Stimulated activated CD8-positive, alpha-beta memory T cell treated with anti-CD3 and anti-CD28 coated beads, Interleukin-2, amount 100 ng/mL, for 1 hour (primary cell): ENCODE data around the gene ARID3A.
A peak's percentile ranks its signal among the peaks of the same experiment; 100 is the strongest.
"Not testable (repeated sequence)": the region's sequence is repeated elsewhere in the genome, so short reads cannot be mapped to it uniquely, and the experiment has no call there.

Experiments used
- DNase-seq, 2 donors: peaks; one replicate each; pipeline ENCODE4 v3.0.0-alpha.2; 2020; ENCODE audit warnings: low read depth in 2 of 2

ARID3A gene, protein sequence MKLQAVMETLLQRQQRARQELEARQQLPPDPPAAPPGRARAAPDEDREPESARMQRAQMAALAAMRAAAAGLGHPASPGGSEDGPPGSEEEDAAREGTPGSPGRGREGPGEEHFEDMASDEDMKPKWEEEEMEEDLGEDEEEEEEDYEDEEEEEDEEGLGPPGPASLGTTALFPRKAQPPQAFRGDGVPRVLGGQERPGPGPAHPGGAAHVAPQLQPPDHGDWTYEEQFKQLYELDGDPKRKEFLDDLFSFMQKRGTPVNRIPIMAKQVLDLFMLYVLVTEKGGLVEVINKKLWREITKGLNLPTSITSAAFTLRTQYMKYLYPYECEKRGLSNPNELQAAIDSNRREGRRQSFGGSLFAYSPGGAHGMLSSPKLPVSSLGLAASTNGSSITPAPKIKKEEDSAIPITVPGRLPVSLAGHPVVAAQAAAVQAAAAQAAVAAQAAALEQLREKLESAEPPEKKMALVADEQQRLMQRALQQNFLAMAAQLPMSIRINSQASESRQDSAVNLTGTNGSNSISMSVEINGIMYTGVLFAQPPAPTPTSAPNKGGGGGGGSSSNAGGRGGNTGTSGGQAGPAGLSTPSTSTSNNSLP

DNA sequence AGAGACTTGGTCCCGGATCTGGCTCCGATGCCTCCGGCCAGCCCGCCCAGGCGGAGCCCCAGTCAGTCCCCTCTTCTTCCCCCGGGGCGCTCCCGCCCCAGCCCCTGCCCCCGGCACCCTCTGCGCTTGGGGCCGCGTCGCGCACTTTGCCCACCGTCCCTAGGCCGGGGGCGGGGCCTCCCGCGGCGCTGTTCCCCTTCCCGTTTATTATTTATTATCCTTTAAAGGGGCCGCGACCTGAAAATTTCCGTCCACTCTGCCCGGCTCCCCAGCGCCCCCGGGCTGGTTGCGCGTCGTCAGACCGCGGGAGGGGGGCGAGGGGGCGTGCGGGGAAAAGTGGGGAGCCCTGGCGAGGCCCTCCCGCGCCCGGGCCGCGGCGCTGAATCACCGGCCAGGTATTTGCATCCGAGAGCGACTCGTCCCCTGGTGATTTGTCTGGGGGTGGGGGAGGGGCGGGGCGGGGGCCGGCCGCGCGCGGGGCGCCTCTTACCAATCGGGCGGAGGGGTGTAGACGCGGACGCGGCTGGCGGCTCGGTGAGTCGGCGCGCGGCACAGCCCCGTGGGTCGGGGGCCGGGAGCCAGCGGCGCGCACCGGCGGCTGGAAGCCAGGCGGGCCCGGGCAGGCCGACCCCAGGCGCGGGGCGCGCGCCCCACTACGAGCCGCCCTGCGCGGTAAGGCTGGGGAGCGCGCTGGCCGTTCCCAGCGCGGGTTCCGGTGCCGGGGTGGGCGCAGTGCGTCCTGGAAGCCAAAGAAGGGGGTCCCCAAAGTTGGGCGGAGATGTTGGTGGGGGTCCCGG is at the start of gene ARID3A:
ARID3A (plus strand) TSS at position 510 of the 797 bp plus-strand sequence. CDS start 3,494 bp downstream, outside the sequence.
- peak; percentile 41 to 56 for DNase-seq

DNA sequence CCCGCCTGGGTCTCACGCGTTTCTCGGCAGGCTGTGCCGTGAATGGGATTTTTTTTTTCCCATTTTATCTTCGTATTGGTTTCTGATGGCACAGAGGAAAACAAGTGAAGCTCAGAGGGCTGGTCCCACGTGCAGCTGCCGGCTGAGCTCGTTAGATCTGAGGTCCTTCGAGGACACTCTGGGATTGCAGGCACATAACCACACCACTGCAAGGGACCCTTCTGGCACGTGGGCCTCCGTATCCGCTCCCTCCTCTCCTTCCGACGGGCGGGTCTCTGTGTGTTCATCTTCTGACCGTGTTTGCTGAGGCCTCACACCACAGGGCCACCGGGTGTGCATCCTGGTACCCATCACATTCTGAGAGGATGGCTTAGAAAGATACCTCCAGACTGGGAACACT is 49.7 kb upstream of the ARID3A start:
- DNase-seq, result no peak

DNA sequence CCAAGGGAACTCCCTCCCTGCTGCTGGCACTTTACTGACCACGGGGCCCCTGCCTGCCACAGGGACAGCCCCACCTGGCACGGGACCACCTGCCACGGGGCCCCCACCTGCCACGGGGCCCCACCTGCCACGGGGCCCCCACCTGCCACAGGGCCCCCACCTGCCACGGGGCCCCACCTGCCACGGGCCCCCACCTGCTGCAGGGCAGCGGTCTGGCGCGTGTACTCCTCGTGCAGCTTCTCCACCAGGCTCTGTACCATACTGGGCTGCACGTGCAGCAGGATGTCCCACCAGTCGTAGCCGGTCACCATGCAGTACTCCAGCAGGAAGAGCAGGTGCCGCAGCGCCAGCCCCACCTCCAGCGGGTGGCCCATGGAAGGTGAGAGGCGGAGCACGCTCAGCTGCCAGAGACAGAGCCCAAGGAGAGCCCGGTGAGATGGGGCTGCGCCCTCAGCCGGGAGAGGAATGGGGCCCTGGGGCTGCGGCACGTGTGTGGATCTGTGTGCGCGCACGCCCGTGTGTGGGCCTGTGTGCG is 49.0 kb upstream of the ARID3A start:
- no peak for DNase-seq

DNA sequence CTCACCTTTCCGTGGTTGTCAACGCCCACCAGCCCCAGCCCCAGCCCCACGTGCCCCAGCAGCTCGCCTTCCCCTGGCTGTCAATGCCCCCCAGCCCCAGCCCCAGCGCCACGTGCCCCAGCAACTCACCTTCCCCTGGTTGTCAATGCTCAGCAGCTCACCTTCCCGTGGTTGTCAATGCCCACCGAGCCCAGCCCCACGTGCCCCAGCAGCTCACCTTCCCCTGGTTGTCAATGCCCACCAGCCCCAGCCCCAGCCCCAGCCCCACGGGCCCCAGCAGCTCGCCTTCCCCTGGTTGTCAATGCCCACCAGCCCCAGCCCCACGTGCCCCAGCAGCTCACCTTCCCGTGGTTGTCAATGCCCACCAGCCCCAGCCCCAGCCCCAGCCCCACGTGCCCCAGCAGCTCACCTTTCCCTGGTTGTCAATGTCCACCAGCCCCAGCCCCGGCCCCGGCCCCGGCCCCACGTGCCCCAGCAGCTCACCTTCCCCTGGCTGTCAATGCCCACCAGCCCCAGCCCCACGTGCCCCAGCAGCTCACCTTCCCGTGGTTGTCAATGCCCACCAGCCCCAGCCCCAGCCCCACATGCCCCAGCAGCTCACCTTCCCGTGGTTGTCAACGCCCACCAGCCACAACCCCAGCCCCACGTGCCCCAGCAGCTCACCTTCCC is 47.7 kb upstream of the ARID3A start:
- not testable (repeated sequence) for DNase-seq

DNA sequence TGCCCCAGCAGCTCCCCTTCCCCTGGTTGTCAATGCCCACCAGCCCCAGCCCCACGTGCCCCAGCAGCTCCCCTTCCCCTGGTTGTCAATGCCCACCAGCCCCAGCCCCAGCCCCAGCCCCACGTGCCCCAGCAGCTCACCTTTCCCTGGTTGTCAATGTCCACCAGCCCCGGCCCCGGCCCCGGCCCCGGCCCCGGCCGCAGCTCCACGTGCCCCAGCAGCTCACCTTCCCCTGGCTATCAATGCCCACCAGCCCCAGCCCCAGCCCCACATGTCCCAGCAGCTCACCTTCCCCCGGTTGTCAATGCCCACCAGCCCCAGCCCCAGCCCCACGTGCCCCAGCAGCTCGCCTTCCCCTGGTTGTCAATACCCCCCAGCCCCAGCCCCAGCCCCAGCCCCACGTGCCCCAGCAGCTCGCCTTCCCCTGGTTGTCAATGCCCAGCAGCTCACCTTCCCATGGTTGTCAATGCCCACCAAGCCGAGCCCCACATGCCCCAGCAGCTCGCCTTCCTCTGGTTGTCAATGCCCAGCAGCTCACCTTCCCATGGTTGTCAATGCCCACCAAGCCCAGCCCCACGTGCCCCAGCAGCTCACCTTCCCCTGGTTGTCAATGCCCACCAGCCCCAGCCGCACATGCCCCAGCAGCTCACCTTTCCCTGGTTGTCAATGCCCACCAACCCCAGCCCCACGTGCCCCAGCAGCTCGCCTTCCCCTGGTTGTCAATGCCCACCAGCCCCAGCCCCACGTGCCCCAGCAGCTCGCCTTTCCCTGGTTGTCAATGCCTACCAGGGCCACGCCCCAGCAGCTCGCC is 46.9 kb upstream of the ARID3A start:
- not testable (repeated sequence) for DNase-seq

DNA sequence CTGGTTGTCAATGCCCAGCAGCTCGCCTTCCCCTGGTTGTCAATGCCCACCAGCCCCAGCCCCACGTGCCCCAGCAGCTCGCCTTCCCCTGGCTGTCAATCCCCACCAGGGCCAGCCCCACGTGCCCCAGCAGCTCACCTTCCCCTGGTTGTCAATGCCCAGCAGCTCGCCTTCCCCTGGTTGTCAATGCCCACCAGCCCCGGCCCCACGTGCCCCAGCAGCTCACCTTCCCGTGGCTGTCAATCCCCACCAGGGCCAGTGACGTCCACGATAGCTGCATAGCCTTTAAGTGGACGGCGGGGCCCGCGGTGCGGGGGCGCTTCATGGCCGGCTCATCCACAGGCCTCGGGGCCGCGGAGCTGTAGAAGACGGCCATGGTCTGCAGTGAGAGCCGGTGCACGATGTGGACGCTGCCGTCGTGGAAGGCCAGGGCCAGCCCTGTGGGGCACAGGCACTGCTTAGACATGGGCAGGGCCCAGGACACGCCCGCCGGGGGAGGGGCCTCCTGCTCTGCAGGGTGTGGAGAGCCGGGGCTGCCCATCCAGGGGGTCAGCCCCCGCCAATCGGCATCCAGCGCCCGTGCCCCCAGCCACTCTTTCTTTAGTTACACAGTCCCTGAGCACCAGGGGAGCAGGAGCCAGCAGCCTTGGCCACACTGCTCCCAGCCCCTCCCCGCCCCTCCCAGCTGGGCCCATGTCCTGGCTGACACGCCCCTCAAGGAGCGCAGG is 46.0 kb upstream of the ARID3A start:
- DNase-seq, result no peak

DNA sequence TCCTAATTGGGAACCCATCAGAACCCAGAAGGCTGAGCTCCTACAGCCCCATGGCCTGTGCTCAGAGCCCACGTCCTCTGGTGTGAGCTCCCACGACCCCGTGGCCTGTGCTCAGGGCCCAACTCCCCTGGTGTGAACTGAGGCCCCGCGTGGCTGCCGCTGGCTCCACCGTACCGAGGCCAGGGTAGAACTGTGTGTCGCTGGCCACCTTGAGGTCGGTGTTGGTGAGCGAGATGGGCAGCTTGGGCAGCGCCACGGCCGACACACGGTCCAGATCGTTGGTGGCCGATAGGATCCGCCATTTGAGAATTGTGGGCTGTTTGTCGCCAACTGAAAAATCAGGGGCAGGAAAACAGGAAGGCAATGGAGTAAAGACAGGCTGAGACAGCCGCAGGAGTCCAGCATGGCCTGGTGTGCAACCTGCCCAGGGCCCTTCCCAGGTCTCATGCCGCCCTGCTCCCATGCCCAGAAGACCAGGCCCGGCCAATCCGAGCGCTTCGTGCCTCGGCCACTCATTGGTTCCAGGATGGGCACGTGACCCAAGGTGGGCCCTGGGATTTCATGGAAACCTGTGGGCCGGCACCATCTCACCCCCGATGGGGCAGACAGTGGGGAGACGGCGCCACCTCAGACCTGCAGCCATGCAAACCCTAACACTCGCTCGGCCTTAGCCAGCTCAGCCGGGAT is 44.3 kb upstream of the ARID3A start:
- no peak for DNase-seq

DNA sequence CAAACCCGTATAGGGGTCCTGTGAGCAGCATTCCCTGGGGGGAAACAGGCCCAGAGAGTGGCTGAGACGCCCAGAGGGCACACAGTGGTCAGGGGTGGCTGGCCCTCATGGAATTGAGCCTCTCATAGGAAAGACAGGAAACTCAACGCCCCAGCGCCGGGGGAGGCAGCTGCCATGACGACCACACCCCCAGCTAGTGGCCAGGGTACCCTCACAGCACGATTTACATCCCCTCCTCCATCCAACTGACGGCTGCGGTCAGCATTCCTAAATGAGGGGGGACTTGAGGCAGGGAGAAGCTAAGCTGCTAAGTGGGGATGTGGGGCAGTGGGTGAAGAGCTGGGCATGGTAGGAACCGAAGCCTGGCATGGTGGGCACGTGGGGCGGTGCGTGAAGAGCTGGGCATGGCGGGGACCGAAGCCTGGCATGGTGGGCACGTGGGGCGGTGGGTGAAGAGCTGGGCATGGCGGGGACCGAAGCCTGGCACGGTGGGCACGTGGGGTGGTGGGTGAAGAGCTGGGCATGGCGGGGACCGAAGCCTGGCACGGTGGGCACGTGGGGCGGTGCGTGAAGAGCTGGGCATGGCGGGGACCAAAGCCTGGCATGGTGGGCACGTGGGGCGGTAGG is 42.9 kb upstream of the ARID3A start:
- no peak for DNase-seq

DNA sequence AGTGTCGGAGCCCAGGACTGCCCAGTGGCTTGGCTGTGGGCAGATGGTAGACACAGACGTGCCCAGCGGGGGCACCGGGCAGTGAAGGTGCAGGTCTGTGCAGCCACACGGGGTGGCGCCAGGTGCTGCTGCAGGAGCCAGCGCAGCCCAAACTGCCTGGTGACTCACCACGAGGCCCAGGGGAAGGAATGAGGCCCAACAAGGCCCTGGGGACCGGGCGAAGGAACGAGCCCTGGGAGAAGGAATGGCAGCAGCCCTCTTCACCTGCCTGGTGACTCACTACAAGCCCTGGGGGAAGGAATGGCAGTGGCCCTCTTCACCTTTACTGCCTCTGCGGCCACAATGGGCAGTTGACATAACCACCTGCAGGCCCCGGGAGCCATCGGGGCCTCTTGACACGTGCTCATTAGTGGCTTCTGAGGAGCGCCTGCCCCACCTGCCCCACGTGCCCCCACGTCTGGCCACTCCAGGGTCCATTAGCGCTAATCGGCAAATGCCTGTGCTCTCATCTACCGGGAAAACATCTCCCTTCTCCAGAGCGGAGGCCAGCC is 42.1 kb upstream of the ARID3A start:
- DNase-seq, result no peak

DNA sequence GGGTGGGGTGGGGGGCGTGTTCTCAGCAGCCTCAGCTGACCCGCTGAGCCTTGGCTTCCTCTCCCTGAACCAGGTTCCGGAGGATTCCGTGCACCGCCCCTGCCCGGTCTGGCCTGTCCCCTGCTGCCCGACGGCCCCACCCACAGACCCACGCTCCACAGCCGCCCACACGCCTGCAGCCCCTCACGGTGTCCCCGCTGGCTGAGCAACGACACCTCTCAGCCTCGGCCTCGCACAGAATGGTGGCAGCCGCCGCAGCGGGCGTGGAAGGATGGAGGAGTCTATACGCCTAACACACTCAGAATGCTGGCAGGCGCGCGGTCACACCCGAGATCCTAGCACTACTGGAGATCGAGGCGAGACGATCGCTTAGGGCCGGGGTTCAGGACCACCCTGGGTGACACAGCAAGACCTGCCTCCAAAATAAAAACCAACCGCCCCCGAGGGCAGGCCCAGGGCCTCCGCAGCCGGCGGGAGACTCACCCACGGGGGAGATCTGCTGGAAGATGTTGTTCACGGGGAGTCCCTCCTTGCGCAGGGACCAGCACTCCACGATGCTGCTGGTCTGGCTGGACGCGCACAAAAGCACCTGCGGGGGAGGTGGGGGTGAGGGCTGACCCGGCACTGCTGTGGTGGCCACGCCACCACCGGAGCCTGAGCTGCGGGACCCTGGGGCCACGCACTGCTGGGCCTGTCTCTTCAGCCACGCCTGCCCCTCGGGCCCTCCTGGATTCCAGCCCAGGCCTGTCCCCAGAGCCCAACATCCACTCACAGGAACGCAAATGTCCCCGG is 41.2 kb upstream of the ARID3A start:
- DNase-seq, result no peak

DNA sequence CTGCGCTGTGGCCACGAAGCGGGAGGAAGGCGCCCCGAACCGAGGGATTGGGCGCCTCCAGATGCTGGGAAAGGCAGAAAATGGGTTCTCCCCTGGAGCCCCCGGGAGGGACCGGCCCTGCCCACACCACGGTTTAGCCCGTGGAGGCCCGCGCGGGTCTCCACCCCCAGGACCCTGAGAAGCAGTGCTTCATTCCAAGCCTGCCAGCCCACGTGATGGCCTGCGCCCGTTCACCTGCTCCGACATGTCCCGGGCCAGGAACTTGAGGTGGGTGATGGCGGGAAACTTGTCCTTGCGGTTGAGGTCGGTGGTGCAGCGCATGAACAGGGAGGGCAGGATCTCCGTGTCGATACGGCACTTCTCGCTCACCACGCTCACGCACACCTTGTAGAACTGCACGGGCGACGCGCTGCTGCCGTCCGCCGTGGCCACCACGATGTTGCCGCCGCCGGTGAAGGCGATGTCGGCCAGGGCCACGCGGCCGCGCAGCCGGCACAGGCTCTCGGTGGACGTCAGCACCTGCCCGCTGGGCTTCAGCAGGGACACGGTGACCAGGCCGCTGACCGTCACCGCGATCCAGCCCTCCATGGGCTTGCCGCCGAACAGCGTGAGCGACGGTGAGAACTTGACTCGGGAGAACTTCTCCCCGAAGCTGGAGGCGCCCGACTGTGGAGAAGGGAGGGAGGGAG is 40.2 kb upstream of the ARID3A start:
- DNase-seq, result no peak

DNA sequence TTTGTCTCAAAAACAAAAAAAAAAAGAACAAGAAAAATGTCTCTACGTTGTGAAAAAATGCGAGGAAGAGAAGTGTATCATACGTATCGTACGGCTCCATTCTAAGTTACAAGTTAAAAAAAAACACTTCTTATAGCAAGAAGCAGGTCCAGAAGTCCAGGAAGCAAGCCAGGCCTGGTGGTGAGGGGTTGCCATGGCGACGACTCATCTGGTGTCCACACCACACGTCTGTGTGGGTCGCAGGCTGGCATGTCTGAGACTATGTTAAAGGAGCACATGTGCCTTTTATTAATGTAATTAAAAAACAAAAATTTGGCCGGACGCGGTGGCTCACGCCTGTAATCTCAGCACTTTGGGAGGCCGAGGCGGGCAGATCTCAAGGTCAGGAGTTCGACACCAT is 38.8 kb upstream of the ARID3A start:
- DNase-seq, result no peak

DNA sequence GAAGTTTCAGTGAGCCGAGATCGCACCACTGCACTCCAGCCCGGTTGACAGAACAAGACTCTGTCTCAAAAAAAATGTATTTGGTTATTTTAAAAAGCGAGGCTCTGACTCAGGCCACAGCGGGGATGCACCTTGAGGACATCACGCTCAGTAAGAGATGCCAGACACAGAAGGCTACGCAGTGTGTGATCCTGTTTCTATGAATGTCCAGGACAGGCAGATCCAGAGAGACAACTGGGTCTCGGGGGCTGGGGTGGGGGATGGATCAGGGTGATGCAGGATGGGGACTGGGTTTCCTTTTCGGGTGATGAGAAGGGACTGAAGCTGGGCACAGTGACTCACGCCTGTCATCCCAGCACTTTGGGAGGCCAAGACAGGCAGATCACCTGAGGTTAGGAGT is 38.2 kb upstream of the ARID3A start:
- DNase-seq, result no peak

DNA sequence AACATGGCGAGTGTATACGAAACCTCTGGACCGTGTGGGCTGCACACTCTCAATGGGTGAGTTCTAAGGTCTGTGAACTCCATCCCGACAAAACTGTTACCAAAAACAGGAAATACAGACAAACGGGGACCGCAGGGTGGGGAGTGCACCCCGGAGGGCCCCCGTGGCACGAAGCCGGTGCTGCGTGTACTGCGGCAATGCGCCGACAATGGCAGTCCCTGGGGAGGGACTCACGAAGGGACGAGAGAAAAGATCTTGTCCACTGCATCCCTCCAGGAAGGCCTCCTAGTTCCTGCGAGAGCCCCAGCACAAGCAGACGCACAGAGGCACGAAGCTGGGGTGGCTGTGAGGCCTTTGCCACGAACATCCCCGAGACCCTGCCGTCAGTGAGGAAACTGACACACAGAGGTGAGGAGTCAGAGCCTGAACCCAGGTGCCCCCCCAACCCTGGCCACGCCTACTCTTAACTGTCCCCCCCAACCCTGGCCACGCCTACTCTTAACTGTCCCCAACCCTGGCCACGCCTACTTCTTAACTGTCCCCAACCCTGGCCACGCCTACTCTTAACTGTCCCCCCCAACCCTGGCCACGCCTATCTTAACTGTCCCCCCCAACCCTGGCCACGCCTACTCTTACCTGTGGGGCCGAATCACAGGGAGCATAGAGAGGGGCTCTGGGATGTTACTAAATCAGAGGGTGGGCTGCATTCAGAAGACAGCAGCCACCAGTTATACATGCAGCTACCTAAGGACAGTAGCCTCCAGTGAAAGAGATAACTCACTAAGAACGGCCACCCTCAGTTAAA is 37.1 kb upstream of the ARID3A start:
- DNase-seq, result peak; percentile 24 to 45

DNA sequence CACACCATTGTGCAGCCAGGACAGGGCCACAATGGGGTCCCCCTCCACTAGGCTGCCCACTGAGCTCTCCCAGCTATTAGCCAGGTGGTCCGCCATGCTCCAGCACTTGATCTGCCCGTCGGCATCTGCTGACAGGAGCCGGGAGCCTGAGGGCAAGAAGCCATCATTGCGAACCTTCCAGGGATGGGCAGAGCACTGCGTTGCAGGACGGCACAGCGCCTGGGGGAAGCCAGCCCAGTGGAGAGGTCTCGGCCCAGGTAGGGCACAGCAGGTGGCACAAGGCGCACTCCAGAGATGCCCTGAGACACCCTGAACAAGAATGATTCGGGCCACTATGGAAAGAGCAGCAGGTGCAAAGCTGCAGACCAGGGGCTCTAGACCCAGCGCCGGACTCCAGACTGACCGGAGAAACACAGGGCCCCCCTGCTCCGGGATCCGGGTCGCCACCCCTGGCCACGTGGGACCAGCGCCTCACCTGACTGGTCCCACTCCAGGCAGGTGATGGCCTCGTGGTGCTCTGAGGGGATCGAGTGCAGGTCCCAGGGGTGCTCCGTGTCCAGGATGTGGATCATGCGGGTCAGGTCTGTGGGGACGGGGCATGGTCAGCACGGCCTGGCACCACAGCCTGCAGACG is 36.1 kb upstream of the ARID3A start:
- DNase-seq, result no peak

DNA sequence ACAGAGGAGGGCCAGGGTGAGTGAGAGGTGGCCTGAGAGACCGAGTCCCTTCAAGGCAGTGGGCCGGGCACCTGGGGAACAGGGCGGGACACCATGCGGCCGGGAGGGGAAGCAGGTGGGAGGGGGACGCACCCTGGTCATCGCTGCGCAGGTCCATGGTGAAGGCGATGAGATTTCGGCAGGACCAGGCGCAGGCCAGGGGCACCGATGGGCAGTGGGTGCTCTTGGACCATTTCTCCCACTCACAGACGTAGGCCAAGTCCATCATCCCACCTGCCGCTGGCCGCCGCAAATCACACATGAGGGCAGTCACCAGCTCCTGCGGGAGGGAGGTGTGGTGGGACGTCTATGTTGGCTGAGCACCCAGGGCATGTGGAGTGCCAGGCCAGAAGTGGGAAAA is 35.0 kb upstream of the ARID3A start:
- no peak for DNase-seq
